ENCODE results near the gene ZNF580. TPM values are rescaled to one million over a fixed set of nuclear protein-coding genes. Genes with fewer than 3 reads are reported as not detected.

Gene ZNF580
- total RNA-seq, 4 donors from 2014 or later = 8.8 to 19.1 (median 12.9) TPM

DNA sequence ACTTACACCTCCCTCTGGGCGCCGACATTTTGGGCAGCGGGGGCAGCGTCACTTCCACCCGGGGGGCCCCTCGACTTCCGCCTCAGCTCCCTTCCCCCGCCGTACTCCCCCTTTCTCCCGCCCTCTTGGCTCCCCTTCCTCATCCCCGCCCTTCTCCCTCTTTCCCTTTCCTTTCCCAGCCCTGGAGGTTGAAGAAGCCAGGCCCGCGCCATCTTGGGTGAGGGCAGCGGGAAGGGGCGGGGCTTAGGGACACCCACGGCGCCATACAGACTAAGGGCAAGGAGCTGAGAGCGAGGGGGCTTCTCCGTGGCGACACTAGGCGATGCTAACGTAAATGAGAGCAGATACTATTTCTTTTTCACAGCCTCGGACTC is 41.3 kb upstream of the ZNF580 start, which contains the start of gene FIZ1:
Gene FIZ1 (minus strand): TSS at position 50 of the 374 bp plus-strand sequence. CDS start 1,652 bp downstream, outside the sequence.
- intact Hi-C loops (cut with DNase I) = no loop called here
- DNase-seq = peak; percentile 88
- 0% methylated on average over 17 to 18 of the region's 23 CpGs for WGBS, 2 donors

DNA sequence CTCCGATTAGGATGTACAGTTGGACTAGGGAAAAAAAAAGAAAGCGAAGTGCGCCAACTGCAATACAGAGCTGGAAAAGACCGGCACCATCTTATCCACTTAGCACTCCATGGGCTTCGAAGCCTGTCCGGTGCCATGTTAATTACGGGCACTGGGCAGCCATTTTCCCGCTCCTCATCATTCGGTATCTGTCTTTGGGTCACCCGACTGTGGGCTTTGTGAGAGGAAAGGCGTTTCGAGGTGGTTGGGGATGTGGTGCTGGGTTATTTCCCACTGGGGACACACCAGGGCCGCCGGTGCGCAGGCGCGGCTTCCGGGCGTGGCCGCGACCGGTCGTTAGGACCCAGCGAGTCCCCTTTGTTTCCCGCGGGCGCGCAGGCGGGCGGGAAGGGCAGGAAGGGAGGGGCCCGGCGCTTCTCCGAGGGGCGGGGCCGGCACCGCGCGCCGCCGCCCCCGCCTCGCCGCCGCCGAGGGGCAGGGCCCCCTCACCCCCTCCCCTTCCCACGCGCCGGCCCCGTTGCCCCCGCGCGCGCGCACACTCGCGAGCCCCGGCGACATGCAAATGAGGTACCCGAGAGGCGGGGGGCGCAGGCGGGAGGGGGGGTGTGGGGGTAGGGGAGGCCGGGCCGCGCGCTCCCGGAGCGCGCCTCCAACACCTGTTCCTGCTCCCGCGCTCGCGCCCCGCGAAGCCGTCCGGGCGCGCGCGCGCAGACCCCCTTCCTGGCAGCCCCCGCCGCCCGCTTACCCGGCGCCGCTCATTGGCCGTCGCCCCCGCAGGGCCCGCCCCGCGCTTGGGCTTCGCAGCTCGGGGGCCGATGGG is 40.8 kb upstream of the ZNF580 start, which contains the start of gene ZNF524:
Gene ZNF524 (plus strand): TSS at position 447 of the 820 bp plus-strand sequence. CDS start 1,825 bp downstream, outside the sequence.
- peak; percentile 72 for DNase-seq
- Histone ChIP-seq H3K9me3 (no peaks in the 10 kb centered on the region), H3K4me1 (peaks cover 25 to 60% (median 28%) of the 10 kb centered on the region in 3 donors), H3K36me3 (peaks cover 0 to 40% (median 7%) of the 10 kb centered on the region in 3 donors), H3K4me3 (peak within 1 kb of the TSS; percentile 81 to 85 (median 84)), H3K27ac (peak within 1 kb of the TSS; percentile 96 to 99 (median 98)), H3K27me3 (no peaks in the 10 kb centered on the region)
- no peak for TF ChIP-seq POLR2A (IDR thresholded peaks at IDR 0.05)
- TF ChIP-seq, protein P1, sequence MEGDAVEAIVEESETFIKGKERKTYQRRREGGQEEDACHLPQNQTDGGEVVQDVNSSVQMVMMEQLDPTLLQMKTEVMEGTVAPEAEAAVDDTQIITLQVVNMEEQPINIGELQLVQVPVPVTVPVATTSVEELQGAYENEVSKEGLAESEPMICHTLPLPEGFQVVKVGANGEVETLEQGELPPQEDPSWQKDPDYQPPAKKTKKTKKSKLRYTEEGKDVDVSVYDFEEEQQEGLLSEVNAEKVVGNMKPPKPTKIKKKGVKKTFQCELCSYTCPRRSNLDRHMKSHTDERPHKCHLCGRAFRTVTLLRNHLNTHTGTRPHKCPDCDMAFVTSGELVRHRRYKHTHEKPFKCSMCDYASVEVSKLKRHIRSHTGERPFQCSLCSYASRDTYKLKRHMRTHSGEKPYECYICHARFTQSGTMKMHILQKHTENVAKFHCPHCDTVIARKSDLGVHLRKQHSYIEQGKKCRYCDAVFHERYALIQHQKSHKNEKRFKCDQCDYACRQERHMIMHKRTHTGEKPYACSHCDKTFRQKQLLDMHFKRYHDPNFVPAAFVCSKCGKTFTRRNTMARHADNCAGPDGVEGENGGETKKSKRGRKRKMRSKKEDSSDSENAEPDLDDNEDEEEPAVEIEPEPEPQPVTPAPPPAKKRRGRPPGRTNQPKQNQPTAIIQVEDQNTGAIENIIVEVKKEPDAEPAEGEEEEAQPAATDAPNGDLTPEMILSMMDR (IDR thresholded peaks at IDR 0.05) = peak in 1 of 6 experiments; percentile 8
- intact Hi-C loops (cut with DNase I) = no loop called here
- 0% methylated on average over 10 to 12 of the region's 97 CpGs for WGBS, 2 donors

More for the DNA sequence above, 41.3 kb upstream of the ZNF580 start, which contains the start of gene FIZ1:
- Histone ChIP-seq H3K9me3 (no peaks in the 10 kb centered on the region), H3K27me3 (no peaks in the 10 kb centered on the region), H3K27ac (peak within 1 kb of the TSS; percentile 96 to 99 (median 98)), H3K36me3 (peaks cover 0 to 45% (median 7%) of the 10 kb centered on the region in 3 donors), H3K4me1 (peaks cover 19 to 54% (median 24%) of the 10 kb centered on the region in 3 donors), H3K4me3 (peak within 1 kb of the TSS; percentile 81 to 85 (median 84))
- TF ChIP-seq, protein P1 (IDR thresholded peaks at IDR 0.05) = no peak
- TF ChIP-seq POLR2A (IDR thresholded peaks at IDR 0.05) = no peak

DNA sequence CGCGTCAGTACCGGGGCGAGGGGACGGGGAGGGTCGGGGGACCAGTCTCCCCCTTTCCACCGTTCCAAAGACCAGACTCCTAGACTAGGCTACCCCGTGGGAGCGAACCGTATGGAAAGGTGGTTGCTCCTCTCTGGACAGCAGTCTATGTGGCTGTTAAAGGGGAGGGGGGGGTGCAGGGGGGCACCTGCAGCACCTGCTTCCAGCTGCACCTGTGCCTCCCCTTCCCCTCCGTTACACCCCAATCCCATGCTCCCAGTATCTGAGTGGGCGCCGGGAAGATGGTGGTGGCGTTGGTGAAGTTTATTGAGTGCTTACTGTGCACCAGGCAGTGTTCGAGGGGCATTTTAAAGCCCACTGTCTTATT is 40.2 kb upstream of the ZNF580 start:
- Histone ChIP-seq H3K27ac (peak overlapping the region; percentile 96 to 99 (median 98)), H3K9me3 (no peaks in the 10 kb centered on the region), H3K27me3 (no peaks in the 10 kb centered on the region), H3K4me3 (peak overlapping the region; percentile 81 to 85 (median 84)), H3K36me3 (peaks cover 0 to 34% (median 7%) of the 10 kb centered on the region in 3 donors), H3K4me1 (peaks cover 26 to 62% (median 28%) of the 10 kb centered on the region in 3 donors)
- intact Hi-C loops (cut with DNase I) = no loop called here
- WGBS, 2 donors = 3 to 9% methylated on average over 5 of the region's 15 CpGs
- no peak for TF ChIP-seq POLR2A (IDR thresholded peaks at IDR 0.05)
- TF ChIP-seq, protein P1 (IDR thresholded peaks at IDR 0.05) = no peak
- DNase-seq = no peak

DNA sequence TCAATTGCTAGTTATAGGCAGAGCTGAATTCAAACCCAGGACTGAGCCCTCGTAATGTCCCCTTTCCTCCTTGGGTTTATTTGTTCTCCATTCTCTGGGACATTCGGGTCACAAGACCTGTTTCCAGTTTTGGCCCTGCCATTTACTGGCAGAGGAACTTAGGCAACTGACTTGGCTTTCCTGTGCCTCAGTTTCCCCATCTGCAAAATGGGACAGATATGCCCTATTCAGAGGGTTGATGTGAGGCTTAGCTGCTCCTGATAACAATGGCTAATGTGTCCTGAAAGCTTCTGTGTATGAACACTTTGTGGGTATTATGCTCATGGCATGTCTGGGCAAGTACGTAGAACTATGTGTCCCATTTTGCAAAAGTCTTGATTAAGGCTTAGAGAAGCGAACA is 39.7 kb upstream of the ZNF580 start:
- peak overlapping the region; percentile 81 to 85 (median 84) for H3K4me3 ChIP-seq
- H3K4me1 ChIP-seq = peaks cover 26 to 66% (median 28%) of the 10 kb centered on the region in 3 donors
- H3K36me3 ChIP-seq = peaks cover 0 to 30% (median 7%) of the 10 kb centered on the region in 3 donors
- WGBS, 2 donors = 32 to 34% methylated on average over 4 of the region's 4 CpGs
- DNase-seq = no peak
- H3K27ac ChIP-seq = peak overlapping the region; percentile 96 to 99 (median 98)
- peak in 1 of 4 donors; percentile 36 for TF ChIP-seq POLR2A (IDR thresholded peaks at IDR 0.05)
- TF ChIP-seq, protein P1 (IDR thresholded peaks at IDR 0.05) = no peak
- no peaks in the 10 kb centered on the region for H3K27me3 ChIP-seq
- H3K9me3 ChIP-seq = no peaks in the 10 kb centered on the region
- intact Hi-C loops (cut with DNase I) = no loop called here

Data from esophagus squamous epithelium (tissue), 5 donors.